OCI-LY3 (cell line): ENCODE results near the gene CYTH3.

Experiments used
- EZH2phosphoT487 ChIP-seq: fragments of 200-600 bp; shearing (Covaris generic); IDR thresholded peaks from 2 replicates; pipeline ENCODE4 v1.6.1; 2018; ENCODE audit warnings: antibody characterized with exemption, mixed run types, low read depth
- TF ChIP-seq, protein P1 (sequence below): fragments of 200-600, 300-600 bp; sonication (generic); IDR thresholded peaks from 2 replicates; pipeline ENCODE4 v1.5.1; 2014; ENCODE audit warnings: antibody characterized with exemption, low read length, low read depth

DNA sequence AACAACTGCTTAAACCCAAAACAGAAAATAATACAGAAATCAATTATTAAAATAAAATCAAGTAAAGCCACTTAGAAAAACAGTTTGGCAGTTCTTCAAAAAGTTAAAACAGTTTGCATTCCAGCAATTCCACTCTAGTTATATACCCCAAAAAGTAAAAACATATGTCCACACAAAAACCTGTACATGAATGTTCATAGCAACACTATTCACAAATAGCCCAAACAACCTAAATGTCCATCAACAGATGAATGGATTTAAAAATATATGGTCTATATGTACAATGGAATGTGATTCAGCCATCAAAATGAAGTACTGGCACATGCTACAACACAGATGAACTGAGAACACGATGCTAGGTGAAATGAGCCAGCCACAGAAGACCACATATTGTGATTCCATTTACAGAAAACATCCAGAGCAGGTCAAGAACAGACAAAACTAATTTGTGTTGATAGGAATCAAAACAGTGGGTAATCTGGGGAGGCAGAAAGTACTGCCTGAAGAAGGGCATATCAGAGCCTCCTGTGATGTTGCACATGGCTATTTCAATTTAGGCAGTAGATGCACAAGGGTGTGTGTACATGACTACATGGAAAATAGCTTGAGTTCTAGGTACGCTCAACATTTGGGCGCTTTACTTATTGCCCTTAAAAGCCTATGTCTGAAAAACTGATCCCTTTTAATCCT, 66.3 kb downstream of the CYTH3 start:
- TF ChIP-seq, protein P1, sequence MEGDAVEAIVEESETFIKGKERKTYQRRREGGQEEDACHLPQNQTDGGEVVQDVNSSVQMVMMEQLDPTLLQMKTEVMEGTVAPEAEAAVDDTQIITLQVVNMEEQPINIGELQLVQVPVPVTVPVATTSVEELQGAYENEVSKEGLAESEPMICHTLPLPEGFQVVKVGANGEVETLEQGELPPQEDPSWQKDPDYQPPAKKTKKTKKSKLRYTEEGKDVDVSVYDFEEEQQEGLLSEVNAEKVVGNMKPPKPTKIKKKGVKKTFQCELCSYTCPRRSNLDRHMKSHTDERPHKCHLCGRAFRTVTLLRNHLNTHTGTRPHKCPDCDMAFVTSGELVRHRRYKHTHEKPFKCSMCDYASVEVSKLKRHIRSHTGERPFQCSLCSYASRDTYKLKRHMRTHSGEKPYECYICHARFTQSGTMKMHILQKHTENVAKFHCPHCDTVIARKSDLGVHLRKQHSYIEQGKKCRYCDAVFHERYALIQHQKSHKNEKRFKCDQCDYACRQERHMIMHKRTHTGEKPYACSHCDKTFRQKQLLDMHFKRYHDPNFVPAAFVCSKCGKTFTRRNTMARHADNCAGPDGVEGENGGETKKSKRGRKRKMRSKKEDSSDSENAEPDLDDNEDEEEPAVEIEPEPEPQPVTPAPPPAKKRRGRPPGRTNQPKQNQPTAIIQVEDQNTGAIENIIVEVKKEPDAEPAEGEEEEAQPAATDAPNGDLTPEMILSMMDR, result no peak
- no peak for TF ChIP-seq EZH2phosphoT487
